Mucosa of stomach (tissue), 1 donor: ENCODE data around the gene ATRNL1.
"Not testable (repeated sequence)": the region's sequence is repeated elsewhere in the genome, so short reads cannot be mapped to it uniquely, and the experiment has no call there.

Experiments
- H3K27me3 ChIP-seq: one replicate; pipeline ENCODE4 v1.7.0; 2013; ENCODE audit warnings: mild to moderate bottlenecking, low read length; ENCODE audit not compliant: control insufficient read depth, insufficient read depth
- H3K36me3 ChIP-seq: one replicate; pipeline ENCODE4 v1.7.0; 2013; ENCODE audit warnings: low read length; ENCODE audit not compliant: control insufficient read depth, insufficient read depth
- H3K4me1 ChIP-seq: one replicate; pipeline ENCODE4 v1.7.0; 2013; ENCODE audit warnings: mild to moderate bottlenecking, low read length; ENCODE audit not compliant: control insufficient read depth, insufficient read depth
- H3K4me3 ChIP-seq: one replicate; pipeline ENCODE4 v1.7.0; 2013; ENCODE audit warnings: low read length
- H3K9ac ChIP-seq: one replicate; pipeline ENCODE4 v1.7.0; 2013; ENCODE audit warnings: mild to moderate bottlenecking, low read length, moderate library complexity
- H3K9me3 ChIP-seq: one replicate; pipeline ENCODE4 v1.7.0; 2013; ENCODE audit warnings: mild to moderate bottlenecking, low read length, moderate library complexity; ENCODE audit not compliant: control insufficient read depth
- donor health status: Pancreatic carcinoma.

Gene ATRNL1

DNA sequence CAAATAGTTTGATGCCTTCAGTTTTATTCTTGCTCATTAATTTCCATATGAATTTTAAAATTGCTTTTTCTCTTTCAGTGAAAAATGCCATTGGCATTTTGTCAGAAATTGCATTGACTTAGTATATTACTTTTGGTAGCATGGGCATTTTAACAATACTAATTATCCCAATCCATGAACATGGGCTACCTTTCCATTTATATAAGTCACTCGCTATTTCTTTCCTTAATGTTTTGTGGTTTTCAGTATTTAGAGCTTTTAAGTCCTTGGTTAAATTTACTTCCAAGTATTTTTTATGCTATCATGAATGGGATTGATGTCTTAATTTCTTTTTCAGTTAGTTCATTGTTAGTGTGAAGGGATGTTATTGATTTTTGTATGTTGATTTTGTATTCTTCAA lies 297.4 kb downstream of the ATRNL1 start:
- no peaks in the 10 kb centered on the region for H3K4me1 ChIP-seq
- no peaks in the 10 kb centered on the region for H3K27me3 ChIP-seq
- H3K9me3 ChIP-seq = no peaks in the 10 kb centered on the region
- no peak overlapping the region for H3K4me3 ChIP-seq
- no peaks in the 10 kb centered on the region for H3K36me3 ChIP-seq
- H3K9ac ChIP-seq = no peak overlapping the region

DNA sequence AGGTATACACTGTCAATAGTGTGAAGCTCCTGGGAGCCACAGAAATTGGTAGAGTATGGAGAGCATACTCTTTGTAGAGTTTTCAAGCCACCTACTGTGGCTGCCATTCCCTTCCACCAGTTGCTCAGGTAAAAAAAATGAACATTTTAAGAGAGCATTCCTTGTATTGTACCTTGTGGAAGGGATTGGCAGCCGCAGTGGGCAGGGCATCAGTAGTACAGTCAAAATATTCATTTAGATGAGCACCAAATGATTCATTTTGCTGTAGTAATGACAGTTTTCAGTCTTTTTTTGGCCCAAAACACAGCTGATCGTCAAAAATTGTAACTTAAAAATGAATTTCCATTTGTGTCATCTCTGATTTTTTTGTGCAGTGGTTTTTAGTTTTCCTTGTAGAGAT lies 304.9 kb downstream of the ATRNL1 start:
- H3K4me3 ChIP-seq = no peak overlapping the region
- H3K36me3 ChIP-seq = no peaks in the 10 kb centered on the region
- no peaks in the 10 kb centered on the region for H3K27me3 ChIP-seq
- no peaks in the 10 kb centered on the region for H3K9me3 ChIP-seq
- H3K9ac ChIP-seq = no peak overlapping the region
- no peaks in the 10 kb centered on the region for H3K4me1 ChIP-seq

GRCh38 chr10:115402699-115403098 lies 309.5 kb downstream of the ATRNL1 start:
- Histone ChIP-seq H3K36me3 (no peaks in the 10 kb centered on the region), H3K9me3 (no peaks in the 10 kb centered on the region), H3K4me3 (no peak overlapping the region)

GRCh38 chr10:115405838-115406237 lies 312.7 kb downstream of the ATRNL1 start:
- H3K9me3 ChIP-seq, H3K4me1 ChIP-seq, H3K36me3 ChIP-seq, H3K27me3 ChIP-seq, H3K4me3 ChIP-seq, H3K9ac ChIP-seq: not testable (repeated sequence)

More at GRCh38 chr10:115402699-115403098, 309.5 kb downstream of the ATRNL1 start:
- H3K9ac ChIP-seq = no peak overlapping the region
- H3K4me1 ChIP-seq = no peaks in the 10 kb centered on the region
- H3K27me3 ChIP-seq = no peaks in the 10 kb centered on the region

- H3K9ac ChIP-seq = no peak overlapping the region
- H3K36me3 ChIP-seq = no peaks in the 10 kb centered on the region
- no peak overlapping the region for H3K4me3 ChIP-seq
- no peaks in the 10 kb centered on the region for H3K27me3 ChIP-seq
- H3K9me3 ChIP-seq = no peaks in the 10 kb centered on the region
- no peaks in the 10 kb centered on the region for H3K4me1 ChIP-seq
Observed at GRCh38 chr10:115409347-115409746, 316.2 kb downstream of the ATRNL1 start.

DNA sequence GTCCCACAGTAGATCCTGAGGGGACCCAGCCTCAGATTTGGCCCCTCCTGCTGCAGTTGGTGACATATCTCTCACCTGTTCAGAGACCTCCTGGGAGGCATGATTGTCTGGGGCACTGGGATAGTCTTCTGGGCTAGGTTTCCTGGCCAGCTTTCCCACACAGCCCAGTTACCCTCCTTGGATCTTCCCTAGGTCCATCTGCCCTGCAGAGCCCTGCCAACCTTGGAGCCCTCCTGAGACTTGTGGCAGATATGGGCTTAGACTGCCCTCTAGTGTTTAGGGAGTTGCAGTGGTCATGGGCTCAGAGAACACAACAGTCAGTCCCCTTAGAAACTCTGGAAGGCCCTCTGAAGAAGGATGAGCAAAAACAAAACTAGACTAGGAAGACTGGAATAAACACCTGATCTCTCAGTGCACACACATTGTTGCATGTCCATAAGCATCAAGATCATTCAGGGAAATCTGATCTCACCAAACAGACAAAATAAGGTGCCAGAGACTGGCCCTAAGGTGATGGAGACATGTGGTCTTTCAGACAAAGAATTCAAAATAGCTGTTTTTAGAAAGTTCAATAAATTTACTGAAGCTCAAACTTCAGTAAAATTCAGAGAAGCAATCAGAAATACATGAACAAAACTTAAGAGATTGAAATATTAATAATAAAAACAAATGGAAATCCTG lies 324.6 kb downstream of the ATRNL1 start:
- Histone ChIP-seq H3K4me3 (no peak overlapping the region), H3K36me3 (no peaks in the 10 kb centered on the region), H3K4me1 (no peaks in the 10 kb centered on the region), H3K27me3 (no peaks in the 10 kb centered on the region), H3K9me3 (no peaks in the 10 kb centered on the region), H3K9ac (no peak overlapping the region)

- Histone ChIP-seq H3K4me3 (no peak overlapping the region), H3K9me3 (no peaks in the 10 kb centered on the region), H3K36me3 (no peaks in the 10 kb centered on the region), H3K27me3 (no peaks in the 10 kb centered on the region), H3K9ac (no peak overlapping the region), H3K4me1 (no peaks in the 10 kb centered on the region)
Observed at GRCh38 chr10:115422624-115423023, 329.5 kb downstream of the ATRNL1 start.

DNA sequence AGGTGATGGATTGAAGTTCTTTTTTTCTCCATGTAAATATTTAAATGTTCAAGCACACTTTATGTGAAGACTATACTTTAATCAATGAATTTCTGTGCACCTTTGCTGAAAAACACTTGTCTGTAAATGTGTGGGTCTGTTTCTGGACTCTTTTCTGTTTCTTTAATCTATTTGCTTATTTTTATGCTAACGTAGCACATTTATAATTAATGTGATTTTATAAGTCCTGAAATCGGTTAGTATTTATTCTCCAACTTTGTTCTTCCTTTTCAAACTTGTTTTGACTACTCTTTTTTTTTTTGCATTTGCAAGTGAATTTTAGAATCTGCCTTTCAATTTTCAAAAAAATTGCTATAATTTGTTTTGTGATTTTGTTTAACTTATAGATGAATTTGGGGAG lies 334.4 kb downstream of the ATRNL1 start:
- no peaks in the 10 kb centered on the region for H3K36me3 ChIP-seq
- H3K4me1 ChIP-seq = no peaks in the 10 kb centered on the region

GRCh38 chr10:115432188-115432819 lies 339.1 kb downstream of the ATRNL1 start:
- no peaks in the 10 kb centered on the region for H3K9me3 ChIP-seq
- H3K36me3 ChIP-seq = no peaks in the 10 kb centered on the region
- no peaks in the 10 kb centered on the region for H3K4me1 ChIP-seq
- no peak overlapping the region for H3K4me3 ChIP-seq
- no peaks in the 10 kb centered on the region for H3K27me3 ChIP-seq
- no peak overlapping the region for H3K9ac ChIP-seq

More for the DNA sequence above, 334.4 kb downstream of the ATRNL1 start:
- Histone ChIP-seq H3K4me3 (no peak overlapping the region), H3K9me3 (no peaks in the 10 kb centered on the region), H3K9ac (no peak overlapping the region), H3K27me3 (no peaks in the 10 kb centered on the region)

DNA sequence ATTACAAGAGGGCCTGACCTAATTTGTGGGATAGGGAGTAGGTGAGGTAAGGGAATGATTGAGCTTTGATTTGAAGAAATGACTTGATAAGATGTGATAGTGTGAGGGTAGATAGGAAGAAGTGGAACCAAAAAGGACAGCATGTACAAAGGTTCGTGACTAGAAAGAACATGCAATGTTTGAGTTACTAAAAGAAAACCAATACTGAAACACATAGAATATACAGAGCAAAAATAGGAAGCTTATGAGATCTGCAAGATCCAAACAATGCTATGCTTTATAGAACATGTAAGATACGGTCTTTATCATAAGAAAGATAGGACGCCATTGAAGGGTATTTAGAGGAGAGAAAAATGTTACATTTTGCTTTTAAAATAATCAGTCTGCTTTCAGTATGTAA lies 343.8 kb downstream of the ATRNL1 start:
- Histone ChIP-seq H3K4me1 (no peaks in the 10 kb centered on the region), H3K27me3 (no peaks in the 10 kb centered on the region), H3K4me3 (no peak overlapping the region), H3K9me3 (no peaks in the 10 kb centered on the region), H3K9ac (no peak overlapping the region), H3K36me3 (no peaks in the 10 kb centered on the region)

- Histone ChIP-seq H3K36me3 (no peaks in the 10 kb centered on the region), H3K9me3 (no peaks in the 10 kb centered on the region), H3K4me3 (no peak overlapping the region), H3K4me1 (no peaks in the 10 kb centered on the region), H3K9ac (no peak overlapping the region), H3K27me3 (no peaks in the 10 kb centered on the region)
Observed at GRCh38 chr10:115441907-115442545, 348.9 kb downstream of the ATRNL1 start.

GRCh38 chr10:115456812-115457211 lies 363.6 kb downstream of the ATRNL1 start:
- Histone ChIP-seq H3K36me3 (no peaks in the 10 kb centered on the region), H3K9me3 (no peaks in the 10 kb centered on the region), H3K4me1 (no peaks in the 10 kb centered on the region), H3K9ac (no peak overlapping the region), H3K4me3 (no peak overlapping the region), H3K27me3 (no peaks in the 10 kb centered on the region)
